Daoy (cell line): ENCODE measurements around the gene JARID2. TPM values are rescaled to one million over a fixed set of nuclear protein-coding genes. Genes with fewer than 3 reads are reported as not detected.
A peak's percentile ranks its signal among the peaks of the same experiment; 100 is the strongest.
"Not testable (repeated sequence)": the region's sequence is repeated elsewhere in the genome, so short reads cannot be mapped to it uniquely, and the experiment has no call there.

Experiments
- DNase-seq: peaks from one replicate; pipeline ENCODE4 v3.0.0-alpha.2; 2015; ENCODE audit warnings: low read depth
- total RNA-seq: library from RNA; depleted of rRNA; stranded (reverse); fragments of >200 nt; shearing (Covaris generic); gene quantifications from 2 replicates; pipeline ENCODE4 v1.2.3, GENCODE V29; 2014

The JARID2 gene
- total RNA-seq, 1 experiment from 2014 or later: 11.3 TPM

DNA sequence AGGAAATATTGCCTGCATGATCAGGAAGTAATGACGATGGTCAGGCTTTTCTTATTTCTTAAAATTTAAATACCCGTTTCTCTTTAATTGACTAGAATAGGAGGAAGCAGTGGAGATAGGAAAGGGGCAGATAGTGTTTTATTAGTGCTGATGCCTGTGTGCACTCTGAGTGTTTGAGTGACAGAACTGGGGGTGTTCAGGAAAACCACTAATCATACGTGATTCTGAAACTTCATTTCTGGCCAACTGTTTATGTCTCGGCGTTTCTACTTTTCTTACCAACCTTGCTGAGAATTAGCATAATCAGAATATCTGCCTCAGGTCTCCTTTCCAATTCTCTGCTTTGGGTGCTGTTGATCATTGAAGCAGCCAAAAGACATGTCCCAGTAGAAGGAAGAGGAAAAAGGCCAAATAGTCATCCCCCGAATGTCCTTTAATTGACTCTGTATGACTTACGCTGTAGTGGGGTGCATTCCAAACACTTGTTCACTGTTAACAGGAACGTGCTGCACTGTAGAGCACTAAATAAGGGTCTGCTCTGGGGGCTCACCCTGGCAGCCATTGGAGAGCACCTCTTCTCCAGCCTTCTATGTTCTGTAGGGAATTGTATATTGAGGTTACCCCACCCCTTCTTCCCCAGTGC, 152.9 kb downstream of the JARID2 start:
- DNase-seq: no peak

DNA sequence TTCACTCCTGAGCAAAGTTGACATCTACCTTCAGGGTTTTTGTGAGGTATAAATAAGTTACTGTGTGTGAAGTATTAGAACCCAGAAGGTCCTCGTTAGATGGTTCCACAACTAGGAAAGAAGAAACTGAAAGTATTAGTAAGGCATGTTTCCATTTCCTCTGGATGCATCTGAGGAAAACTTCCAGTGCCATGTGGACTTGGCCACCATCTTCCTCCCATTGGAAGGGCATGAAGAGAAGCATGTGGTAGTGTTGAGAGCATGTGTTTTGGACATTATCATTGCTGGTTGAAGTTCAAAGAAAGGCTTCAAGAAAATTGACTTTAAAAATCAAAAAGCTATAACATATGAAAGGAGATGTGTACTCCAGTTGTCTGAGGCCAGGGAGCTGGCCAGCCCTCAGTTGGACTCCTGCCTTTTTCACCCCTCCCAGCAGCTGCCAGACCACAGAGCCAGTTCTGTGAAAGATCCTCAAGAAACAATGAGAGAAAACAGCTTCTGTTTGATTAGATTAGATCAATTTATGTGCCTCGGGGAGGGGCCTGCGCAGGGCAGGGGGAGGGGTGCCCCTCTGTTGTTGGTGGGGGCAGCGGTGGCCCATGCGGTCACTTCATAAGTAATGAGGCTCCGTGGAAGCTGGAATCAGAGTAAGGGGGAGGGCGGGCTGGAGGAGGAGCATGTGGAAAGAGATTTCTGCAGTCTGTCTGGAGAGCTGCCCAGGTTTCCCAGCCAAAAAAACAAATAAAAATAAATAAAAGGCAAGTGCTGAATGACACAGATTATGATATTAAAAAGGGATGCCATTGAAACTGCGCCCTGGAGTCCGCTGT, 154.0 kb downstream of the JARID2 start:
- peak; percentile 68 for DNase-seq

GRCh38 chr6:15400572-15401004, 154.7 kb downstream of the JARID2 start:
- DNase-seq: no peak

- DNase-seq: no peak
These were observed 155.3 kb downstream of the JARID2 start for GRCh38 chr6:15401120-15401519.

DNA sequence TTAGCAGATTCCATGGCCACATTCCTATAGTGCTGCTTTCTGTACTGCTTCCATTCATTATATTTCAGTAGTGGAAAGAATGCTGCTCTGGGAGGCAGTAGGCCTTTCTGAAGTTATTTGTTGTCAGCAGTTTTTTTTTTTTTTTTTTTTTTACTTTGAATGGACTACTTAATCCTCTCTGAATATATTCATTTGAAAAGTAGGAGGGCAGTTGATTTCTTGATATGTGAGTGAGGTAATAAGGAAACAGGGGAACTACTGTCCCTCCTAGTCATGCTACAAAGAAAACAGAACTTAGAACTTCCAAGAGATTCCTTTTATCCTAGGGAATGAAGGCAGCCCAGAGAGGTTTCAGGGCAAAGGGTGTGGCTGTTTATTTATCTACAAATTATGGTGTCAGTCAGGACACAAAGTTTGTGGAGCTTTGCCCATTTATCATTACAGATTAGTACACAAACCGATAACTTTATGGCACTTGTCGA, 155.9 kb downstream of the JARID2 start:
- no peak for DNase-seq

- DNase-seq: no peak
These were observed 156.7 kb downstream of the JARID2 start for GRCh38 chr6:15402406-15403045.

DNA sequence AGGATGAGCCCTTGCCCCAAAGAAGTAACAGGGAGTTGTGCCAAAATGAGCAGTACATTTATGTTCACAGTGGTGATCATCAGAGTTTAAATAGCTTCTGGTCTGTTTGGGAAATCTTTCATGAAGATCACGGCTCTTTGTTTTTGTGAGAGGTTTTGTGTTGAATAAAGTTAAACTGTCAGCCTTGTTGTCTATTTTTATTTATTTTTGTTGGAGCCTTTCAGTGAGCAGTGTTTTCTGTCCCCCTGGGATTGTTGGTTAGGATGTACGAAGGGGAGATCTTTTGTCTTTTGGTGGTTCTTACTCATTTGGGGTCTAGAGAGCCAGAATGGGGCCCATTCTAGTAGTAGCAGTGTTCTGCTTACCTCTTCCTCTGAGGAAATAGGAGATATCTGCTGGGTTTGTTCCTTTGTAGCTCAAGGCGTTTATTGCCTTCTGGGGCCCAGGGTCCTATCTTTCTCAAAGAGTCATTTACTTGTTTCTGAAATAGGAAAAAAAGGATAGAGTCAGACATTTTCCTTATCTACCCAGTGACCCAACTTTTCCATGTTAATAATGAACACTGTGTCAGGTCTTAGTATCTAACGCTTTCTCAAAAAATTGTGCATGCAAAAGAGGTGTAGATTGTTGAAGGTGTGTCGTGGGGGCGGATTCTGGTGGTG, 157.4 kb downstream of the JARID2 start:
- DNase-seq: no peak

GRCh38 chr6:15404685-15404980, 158.8 kb downstream of the JARID2 start:
- no peak for DNase-seq

DNA sequence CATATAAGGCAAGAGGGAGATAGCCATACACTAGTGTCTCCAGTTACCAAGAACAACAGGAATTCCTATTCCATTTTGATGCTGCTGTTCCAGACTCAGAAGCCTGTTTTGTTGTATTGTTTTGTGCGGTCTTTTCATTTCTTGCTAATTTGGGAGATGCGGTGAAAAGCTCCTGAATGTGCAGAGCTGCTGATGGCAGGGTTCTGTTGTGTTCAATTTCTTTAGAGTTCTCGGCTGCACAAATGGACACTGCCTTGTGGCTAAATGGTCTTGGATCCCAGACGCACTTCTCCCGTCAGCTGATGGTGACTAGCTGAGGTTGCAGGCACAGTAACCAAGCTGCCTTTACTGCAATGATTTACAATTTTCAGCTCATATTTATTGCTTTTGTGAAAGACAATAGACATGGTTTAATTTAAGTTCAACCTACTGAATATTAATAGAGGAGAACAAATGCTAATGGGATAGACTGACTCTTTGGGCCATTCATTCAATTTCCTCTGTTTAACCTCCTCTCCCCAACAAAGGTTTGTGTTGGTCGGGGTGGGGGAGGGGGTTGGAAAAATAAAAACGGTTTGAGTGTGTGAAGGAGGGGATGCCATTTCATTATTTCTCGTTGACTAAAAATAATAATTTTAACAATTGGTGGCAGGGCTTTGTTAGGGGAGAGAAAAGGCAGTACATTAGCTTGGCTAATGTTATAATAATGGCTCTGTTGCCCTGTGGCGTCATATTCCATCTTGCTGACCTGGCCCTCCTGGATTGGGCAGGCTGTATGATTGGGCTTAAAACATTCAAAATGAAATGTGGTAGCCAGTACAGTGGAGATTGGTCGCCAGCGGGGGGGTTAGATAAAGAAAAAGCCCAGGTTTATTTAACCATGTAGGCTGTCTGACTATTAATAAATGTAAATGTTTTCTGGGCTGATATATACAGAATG, 159.5 kb downstream of the JARID2 start:
- no peak for DNase-seq

DNA sequence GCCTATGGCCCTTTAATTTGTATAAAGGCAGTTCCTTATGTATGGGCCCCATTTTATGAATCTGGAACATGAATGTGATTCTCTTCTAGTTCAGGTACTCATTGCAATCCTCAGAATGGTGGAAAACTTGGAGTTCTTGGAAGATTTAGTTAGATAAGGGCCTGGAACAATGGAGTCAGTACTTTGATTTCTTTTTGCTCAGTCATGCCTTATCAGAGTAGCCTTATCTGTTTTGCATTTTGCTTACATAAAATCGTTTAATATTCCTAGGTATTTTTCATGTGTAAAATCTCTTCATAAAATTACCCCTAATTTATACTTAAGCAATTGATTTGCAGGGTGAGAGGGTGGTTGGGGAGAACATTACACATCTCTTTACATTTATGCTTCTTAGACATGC, 160.6 kb downstream of the JARID2 start:
- DNase-seq: no peak

GRCh38 chr6:15408008-15408407, 162.1 kb downstream of the JARID2 start:
- DNase-seq: no peak

- DNase-seq: no peak
These were observed 162.9 kb downstream of the JARID2 start for GRCh38 chr6:15408758-15409157.

GRCh38 chr6:15409301-15410125, 163.6 kb downstream of the JARID2 start:
- no peak for DNase-seq

DNA sequence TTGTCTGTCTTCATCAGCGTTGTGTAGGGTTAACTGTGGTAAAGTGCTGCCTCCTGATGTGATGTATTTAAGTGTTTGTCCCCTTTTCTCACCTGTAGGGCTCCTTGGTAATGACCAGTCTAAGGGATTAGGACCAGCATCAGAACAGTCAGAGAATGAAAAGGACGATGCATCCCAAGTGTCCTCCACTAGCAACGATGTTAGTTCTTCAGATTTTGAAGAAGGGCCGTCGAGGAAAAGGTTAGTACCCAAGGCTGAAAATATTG, 164.2 kb downstream of the JARID2 start:
- no peak for DNase-seq

DNA sequence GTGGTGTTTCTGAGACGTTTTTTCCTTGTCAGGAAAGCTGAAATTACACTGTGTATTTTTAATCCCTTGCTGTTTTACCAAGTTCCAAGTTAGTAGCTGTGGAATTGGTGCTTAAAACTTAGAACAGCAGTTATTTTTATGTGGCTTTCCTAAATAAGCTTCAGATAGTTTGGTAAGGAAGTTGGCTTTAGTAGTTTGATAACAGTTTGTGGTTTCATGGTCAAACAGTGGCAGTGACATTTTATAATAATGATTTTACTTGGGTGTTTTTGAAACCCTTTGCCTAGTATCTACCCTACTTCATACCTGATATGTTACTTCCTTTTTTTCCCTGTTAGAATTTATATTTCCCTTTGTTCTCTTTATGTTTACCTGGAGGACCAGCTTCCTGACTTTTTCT, 164.9 kb downstream of the JARID2 start:
- DNase-seq: no peak

GRCh38 chr6:15411766-15412165, 165.9 kb downstream of the JARID2 start:
- DNase-seq: no peak

- no peak for DNase-seq
These were observed 166.9 kb downstream of the JARID2 start for GRCh38 chr6:15412767-15413166.

DNA sequence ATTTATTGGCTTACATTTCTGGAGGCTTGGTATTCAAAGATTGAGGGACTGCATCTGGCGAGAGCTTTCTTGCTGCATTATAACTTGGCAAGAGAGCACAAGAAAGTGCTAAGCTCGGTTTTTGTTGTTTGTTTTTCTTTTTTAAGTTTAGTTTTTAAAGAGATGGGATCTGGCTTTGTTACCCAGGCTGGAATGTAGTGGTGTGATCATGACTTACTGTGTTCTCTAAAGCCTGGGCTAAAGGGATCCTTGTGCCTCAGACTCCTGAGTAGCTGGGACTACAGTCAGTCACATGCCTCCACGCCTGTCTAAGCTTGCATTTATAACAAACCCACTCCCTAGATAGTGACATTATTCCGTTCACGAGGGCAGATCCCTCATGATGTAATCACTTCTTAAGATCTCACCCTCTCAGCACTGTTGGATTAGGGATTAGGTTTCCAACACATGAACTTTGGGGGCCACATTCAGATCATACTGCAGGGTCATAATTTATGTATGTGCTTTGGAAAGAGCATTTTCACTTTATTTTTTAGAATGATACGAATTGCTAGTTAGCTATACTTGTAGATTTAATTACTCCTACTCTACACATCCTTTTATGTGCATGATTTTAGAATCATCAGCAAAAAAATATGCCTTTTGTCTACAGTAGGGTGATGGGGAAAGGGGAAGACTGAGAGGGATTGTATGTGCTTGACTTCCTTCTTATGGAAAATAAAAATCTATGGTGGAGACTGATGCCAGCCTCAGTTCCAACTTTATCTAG, 167.8 kb downstream of the JARID2 start:
- no peak for DNase-seq

DNA sequence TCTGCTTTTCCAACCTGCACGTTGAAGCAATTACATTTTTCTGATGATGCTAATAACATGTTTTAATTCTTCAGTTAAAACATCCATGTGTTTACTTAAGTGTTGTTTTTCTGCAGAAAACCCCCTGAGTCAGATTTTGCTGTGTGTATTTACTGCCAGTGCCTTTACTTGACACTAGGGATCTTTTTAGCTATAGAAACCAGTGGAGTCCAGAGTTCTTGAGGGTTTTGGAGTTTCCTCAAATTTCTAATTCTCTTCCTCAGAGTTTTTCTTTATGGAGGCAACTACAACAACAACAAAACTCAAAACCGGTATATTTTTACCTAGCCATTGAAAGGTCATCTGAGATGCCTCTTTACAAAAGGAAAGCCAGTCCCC, 168.4 kb downstream of the JARID2 start:
- no peak for DNase-seq

- not testable (repeated sequence) for DNase-seq
These were observed 169.8 kb downstream of the JARID2 start for GRCh38 chr6:15415622-15416021.
